ENCODE data around the gene CTSE.

DNA sequence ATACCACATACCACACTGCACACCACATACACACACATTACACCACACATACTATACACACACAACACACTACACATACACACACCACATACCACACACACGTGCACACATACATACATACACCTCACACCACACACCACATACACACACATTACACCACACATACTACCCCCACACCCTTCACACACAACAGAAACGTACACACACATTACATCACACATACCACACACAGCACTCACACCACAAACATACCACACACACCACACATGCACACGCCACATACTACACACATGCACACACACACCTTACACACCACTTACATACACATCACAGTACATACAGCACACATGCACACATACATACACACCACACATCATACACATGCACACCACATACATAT lies 49.0 kb downstream of the CTSE start:
- TF ChIP-seq BHLHE40 (IDR thresholded peaks at IDR 0.05; ENCODE audit: low read depth, low read length) (no peak), NFE2L2 (IDR thresholded peaks at IDR 0.05; ENCODE audit: low read depth, low read length) (no peak), MAFK (IDR thresholded peaks at IDR 0.05; ENCODE audit: low read depth, low read length) (no peak), CEBPB (IDR thresholded peaks at IDR 0.05; ENCODE audit: low read depth, low read length) (no peak), POLR2A (IDR thresholded peaks at IDR 0.05; ENCODE audit: low read depth, low read length) (no peak), RCOR1 (IDR thresholded peaks at IDR 0.05; ENCODE audit: insufficient replicate concordance, low read length) (no peak), FOS (IDR thresholded peaks at IDR 0.05; ENCODE audit: low read depth, low read length) (no peak), RAD21 (IDR thresholded peaks at IDR 0.05; ENCODE audit: low read length) (no peak), MAZ (IDR thresholded peaks at IDR 0.05; ENCODE audit: borderline replicate concordance, low read depth, low read length) (no peak), RFX5 (IDR thresholded peaks at IDR 0.05; ENCODE audit: low read depth, low read length) (no peak)
- TF ChIP-seq, protein P1, sequence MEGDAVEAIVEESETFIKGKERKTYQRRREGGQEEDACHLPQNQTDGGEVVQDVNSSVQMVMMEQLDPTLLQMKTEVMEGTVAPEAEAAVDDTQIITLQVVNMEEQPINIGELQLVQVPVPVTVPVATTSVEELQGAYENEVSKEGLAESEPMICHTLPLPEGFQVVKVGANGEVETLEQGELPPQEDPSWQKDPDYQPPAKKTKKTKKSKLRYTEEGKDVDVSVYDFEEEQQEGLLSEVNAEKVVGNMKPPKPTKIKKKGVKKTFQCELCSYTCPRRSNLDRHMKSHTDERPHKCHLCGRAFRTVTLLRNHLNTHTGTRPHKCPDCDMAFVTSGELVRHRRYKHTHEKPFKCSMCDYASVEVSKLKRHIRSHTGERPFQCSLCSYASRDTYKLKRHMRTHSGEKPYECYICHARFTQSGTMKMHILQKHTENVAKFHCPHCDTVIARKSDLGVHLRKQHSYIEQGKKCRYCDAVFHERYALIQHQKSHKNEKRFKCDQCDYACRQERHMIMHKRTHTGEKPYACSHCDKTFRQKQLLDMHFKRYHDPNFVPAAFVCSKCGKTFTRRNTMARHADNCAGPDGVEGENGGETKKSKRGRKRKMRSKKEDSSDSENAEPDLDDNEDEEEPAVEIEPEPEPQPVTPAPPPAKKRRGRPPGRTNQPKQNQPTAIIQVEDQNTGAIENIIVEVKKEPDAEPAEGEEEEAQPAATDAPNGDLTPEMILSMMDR (conservative IDR thresholded peaks at IDR 0.05; ENCODE audit: low read depth, low read length): no peak
- TF ChIP-seq, protein P2, sequence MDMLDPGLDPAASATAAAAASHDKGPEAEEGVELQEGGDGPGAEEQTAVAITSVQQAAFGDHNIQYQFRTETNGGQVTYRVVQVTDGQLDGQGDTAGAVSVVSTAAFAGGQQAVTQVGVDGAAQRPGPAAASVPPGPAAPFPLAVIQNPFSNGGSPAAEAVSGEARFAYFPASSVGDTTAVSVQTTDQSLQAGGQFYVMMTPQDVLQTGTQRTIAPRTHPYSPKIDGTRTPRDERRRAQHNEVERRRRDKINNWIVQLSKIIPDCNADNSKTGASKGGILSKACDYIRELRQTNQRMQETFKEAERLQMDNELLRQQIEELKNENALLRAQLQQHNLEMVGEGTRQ (IDR thresholded peaks at IDR 0.05; ENCODE audit: low read depth, low read length): no peak
